HG02840 (cell line): Measurements from ENCODE around the gene LY86.

Experiments
- ATAC-seq: cut with Tn5 transposase; IDR thresholded peaks from one replicate; pipeline ENCODE4 v1.9.1; 2021; ENCODE audit warnings: mild to moderate bottlenecking, moderate library complexity, moderate number of reproducible peaks; ENCODE audit not compliant: unreplicated experiment, low FRiP score

Gene LY86

DNA sequence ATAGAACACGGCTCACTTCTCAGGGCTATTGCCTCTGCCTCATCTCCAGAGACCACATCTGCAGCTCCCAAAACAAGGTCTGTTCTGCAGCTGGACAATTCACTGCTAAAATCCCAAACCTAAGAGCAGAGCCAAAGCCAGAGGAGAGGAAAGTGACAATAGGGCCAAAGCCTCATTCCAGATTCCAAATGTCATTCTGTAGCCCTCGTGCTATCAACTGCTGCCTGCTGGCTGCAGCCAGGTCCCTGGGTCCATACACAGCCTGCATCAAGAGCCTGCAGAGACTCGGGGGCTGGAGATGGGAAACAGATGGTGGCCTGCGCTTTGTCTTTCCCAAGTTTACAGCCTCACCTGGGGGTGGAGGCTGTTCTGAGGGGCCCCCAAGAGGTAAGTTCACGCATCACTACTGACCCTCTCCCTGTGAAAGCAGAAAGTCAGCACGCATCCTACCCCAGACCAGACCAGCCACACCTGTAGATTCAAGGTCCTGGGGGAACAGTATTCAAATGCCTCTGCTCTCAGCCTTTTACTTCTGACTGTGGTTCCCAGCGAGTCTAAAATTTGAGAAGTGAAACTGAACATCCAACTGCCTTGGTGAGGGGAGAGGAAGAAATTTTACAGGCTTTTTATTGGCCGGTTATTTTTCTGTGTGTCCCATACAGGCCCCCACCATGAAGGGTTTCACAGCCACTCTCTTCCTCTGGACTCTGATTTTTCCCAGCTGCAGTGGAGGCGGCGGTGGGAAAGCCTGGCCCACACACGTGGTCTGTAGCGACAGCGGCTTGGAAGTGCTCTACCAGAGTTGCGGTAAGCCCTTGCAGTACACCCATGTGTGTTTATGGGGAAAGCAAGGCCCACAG, at the start of gene LY86:
Gene LY86 (plus strand): TSS at position 657 of the 860 bp plus-strand sequence. CDS start 15 bp downstream, at position 672.
- peak; percentile 45 for ATAC-seq

DNA sequence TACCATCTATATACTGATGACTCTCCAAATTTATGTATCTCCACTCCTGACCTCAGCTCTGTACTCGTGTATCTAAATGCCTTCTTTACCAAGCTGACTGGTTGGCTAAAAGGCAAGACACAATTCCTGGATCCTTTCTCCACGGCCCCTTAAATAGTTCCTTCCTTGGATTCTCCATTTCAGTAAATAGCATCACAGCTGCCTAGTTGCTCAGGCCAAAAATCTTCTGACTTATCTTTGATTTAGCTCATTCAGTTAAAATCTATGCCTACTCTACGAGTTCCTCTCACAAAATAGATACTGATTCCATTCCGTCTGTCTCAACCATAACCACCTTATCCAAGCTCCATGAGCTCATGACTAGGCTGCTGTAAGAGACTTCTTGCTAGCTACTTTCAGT, 49.5 kb upstream of the LY86 start:
- ATAC-seq, result no peak

DNA sequence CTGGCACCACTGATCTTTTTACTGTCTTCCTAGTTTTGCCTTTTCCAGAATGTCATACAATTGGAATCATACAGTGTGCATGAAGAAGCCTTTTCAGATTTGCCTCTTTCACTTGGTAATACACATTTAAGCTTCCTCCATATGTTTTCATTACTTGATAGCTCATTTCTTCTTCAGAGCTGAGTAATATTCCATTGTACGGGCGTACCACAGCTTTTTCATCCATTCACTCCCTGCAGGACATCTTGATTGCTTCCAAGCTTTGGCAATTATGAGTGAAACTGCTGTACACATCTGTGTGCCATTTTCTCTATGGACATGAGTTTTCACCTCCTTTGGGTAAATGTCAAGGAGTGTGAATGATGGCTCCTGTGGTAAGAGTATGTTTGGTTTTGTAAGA, 46.2 kb upstream of the LY86 start:
- no peak for ATAC-seq

DNA sequence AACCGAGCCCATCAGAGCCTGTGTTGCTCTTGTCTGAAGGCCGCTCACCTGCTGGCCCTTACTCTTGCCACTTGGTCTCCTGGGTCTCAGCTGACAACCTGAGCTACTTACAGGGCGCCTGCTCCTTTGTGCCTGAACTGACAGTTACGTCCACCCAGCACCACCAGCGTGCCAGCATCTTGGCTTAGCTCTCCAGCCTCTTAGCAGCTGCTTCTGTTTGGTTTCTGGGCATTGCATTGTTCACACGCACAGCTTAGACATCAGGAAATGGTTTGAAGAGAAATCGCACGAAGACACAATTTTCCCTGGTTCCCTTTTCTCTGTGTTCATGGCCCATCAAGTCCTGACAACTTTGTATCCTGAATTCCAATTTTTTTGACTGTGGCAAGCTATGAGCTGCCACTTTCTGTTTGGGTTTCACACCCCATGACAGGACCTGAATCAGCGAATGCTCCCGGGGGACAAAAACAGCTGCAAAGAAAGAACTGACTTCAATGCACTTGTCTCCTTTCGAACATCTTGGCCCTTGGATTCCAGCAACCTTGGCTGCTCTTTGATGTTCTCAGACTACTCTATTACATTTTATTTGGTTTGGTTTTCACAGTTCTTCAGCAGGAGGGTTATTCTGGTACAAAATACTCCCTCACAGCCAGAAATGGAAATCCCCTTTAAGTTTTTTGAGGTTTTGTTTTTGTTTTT, 45.2 kb upstream of the LY86 start:
- ATAC-seq, result no peak

DNA sequence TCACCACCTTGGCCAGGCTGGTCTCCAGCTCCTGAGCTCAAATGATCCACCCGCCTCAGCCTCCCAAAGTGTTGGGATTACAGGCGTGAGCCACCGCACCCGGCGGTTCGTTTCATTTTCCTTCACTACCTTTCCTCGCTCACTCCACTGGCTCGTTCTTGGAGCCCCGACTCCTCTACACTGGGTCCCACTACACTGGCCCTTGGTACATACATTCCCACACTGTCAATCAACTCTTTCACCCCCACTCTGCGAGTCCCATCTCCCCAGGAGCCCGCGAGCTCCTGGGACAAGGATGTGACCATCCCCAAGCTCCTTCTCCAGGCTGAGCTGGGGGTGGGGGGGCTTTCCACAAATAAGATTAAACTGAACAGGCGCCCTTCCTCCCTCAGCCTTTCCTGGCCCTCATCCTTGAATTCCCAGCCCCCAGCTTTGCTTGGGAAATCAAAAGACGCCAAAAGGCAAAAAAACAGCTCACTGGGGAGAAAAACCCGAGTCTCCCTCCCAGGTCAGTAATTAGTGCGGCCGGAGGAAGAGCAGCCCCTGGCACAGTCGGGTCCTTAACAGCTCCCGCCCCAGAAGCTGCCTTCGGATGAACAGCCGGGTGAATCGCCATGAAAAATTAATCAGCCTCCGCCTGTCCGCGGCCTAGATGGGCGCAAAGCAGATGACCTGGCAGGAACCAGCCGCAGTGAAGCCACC, 42.8 kb upstream of the LY86 start:
- ATAC-seq, result peak; percentile 12

DNA sequence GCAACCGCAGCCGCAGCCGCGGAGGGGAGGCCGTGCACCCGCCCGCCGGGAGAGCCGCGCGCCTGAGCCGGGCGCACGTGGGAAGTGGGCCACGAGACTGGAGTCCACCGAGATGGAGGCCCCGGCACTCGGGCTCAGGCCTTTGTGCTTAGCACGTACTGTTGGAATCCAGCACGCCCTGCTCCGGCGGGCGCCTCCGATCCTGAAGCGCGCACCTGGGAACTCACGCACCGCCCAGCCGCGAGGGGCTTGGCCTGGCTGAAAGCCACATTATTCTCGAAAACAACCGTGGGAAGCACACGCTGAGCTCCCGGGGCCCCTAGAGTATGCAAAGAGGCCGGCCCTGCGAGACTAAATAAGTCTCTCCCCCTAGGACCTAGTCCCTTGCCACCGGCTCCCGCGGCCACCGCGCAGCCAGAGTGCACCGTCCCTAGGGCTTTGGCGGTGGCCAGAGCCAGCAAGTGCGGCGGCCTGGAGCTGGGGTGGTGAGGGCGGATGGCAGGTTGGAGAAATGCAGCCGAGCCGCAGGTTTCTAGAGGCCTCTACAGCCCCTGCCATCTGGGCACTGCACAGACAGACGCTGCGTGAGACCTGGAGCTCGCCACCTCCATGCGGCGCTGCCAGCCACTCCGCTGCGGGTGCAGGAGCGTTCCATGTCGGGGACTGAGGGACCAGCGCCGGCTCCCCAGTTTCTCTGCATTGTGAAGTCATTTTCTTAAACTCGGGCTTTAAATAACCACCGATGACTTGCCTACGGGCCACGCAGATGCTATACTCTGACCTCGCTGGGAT, 42.0 kb upstream of the LY86 start:
- peak; percentile 38 for ATAC-seq

DNA sequence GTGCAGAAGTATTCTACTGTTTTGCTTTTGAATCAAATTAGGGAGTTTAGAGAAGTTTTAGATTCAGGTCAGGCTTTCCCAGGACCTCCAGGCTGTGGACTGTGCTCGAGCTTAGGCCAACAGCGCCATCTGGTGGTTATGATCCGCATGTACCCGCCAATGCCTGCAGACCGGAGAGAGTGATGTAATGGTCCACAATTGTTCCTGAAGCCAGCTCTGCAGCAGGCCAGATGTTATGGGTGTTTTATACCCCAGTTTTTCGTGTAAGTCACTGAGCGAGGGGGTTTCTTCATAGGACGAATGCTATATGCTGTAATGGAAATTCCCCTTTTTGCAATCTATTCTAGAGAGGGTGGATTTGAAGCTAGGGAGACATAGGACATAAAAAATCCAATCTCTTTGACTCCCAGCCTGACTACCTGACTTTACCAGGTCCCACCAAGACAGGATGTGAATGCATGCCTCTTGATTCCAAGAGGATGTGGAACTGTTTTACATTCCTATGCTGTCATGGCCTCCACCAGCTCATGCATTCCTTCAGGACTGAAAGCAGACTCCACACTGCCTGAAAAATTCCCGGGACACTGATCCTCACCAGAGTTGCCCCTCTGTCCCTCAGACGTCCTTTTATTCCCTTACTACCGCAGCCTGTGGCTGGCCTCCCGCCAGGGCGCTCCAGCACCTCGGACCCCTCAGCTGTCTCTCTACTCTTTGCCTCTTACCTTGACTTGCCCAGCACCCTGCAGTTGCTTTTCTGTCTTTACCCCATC, 41.2 kb upstream of the LY86 start:
- ATAC-seq, result peak; percentile 86

DNA sequence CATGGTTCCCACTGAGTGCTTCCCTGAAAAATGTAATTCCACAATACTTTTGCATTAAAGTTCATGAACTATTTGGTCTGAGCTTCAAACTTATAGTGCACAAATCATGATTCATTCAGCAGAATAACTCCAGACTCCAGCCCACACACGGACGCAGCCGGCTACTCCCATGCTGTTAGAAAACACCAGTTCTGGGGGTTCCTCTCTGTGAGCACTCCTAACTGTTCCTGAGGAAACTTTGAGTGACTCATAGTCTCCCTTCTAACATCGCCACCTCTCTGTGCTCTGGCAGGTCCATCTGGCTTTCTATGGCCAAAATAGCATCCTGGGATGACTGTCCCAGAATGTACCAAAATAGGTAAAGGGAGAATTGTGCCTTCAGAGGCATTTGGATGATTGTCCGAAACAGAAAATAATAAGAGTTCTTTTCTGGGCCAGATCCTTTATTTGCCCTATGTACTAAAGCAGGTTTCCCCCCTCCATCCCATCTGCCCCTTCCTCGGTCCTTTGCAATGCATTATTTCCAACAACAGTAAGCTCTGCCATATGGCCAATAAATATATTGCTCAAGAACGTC, 32.3 kb upstream of the LY86 start:
- no peak for ATAC-seq

DNA sequence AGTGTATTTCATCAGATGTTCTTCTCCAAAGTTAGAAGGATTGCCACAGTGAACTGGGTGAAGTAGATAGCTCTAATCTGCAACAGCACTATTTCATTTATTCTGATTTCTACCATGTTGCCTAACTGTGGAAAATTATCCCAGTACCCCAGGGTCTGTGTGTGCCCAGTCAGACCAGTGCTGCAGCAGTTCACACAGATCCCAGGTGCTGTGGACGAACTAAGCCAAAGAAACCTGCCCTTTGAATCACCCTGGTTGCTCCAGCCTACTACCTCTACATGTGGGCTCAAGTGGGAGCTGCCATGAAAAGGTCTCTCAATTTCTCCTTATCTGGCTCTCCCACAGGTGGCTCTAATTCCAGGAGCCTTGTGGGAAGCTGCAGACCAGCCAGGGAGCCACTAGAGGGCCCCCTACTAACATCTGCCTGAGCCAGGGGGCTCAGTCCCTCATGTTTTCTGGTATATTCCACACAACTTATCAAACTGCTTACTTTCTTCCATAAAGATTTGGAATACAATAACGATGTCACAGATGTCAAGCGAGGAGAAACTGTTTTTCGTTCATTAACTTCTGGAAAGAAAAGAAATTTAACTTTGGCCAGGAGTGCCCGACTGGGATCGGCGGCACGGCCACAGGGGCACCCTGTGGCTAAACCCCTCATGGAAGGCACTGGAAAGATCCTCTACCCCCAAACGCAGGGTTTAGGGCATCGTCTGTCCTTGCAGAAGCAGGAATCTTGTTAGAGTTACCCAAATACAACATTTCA, 31.6 kb upstream of the LY86 start:
- no peak for ATAC-seq

DNA sequence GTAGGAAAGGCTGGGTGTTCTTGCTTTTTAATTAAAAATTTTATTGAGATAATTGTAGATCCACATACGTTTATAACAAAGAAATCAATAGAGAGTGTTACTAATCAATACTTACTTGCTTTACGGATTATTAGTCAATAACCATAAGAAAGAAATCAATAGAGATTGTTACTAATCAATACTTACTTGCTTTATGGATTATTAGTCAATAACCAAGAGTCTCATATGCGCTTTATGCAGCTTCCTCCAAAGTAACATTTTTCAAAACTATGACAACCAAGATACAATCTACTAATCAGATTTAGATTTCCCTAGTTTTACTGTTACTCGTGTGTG, 31.0 kb upstream of the LY86 start:
- ATAC-seq, result no peak

DNA sequence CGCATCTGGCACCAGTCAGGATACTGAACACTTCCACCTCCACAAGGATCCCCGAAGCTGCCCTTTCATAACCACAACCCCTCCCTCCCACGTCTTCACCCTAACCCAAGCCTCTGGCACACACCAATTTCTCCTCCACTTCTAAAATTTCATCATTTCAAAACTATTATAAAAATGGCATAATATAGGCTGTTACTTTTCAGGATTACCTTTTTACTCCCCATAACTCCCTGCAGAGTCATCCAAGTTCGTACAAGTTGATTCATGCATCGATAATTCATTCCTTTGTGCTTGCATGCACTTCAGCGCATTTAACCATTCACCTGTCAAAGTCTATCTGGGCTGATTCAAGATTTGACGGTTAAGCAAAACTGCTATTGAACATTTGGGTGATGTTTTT, 30.6 kb upstream of the LY86 start:
- no peak for ATAC-seq

DNA sequence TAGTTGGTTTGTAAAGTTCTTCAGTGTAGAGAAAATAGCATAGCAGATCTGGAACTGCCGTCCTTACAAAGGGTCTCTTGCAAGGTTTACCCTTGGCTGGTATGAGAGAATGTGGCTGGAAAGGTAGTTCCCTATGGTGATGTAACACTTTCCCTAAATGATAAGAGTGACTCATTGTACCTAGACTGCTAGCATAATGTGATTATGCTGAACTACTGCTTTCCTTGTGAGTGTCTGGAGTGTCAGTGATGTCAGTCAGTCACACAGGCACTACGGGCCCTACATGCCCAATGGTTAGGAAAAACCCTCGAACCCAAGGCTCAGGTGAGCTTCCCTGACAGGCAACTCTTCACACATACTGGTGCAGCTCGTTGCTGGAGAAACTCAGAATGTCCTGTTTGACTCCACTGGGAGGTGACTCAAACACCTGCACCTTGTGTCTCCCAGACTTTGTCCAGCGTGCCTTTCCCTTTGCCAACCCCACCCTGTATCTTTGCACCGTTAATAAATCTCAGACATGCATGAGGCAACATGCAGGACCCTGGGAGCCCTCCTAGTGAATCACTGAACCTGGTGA, 28.4 kb upstream of the LY86 start:
- ATAC-seq, result no peak

DNA sequence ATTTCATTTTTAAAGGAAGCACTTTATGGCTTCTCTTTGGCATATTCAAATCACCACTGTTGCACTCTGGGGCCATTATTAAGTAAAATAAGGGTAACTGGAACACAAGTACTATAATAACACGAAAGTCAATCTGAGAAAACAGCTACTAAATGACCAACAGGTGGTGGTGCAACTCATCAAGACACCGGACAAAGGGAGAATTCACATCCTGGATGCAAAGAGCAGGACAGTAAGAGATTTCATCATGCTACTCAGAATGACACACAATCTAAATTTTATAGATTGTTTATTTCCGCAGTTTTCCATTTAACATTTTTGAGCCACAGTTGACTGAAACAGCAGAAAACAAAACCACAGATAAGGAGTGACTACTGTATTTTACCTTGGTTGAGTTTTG, 27.6 kb upstream of the LY86 start:
- no peak for ATAC-seq

DNA sequence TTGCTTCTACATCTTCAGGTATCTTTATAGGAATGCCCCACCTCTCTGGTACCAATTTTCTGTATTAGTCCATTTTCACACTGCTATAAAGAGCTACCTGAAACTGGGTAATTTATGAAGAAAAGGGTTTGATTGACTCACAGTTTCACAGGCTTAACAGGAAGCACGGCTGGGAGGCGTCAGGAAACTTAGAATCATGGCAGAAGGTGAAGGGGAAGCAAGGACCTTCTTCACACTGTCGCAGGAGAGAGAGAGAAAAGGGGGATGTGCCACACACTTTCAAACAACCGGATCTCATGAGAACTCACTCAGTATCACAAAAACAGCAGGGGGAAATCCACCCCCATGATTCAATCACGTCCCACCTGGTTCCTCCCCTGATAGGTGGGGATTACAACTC, 24.4 kb upstream of the LY86 start:
- ATAC-seq, result no peak

DNA sequence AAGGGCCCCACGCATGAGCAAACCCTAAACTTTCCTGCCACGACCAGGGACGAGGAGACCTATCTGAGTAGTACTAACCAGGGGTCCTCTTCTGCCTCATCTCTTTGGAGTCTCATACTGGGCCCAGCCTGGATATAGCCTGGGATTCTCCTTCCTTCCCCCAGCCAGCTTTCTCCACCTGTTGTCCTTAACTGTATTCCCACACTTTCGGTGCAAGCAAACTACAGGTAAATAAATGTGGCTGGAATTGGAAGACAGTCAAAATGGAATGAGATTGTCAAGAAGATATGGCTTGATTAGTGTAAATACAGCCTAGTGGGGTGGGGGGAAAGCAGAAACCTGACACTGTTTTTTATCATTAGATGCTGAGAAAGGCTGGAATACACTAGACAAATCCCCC, 23.5 kb upstream of the LY86 start:
- ATAC-seq, result no peak

DNA sequence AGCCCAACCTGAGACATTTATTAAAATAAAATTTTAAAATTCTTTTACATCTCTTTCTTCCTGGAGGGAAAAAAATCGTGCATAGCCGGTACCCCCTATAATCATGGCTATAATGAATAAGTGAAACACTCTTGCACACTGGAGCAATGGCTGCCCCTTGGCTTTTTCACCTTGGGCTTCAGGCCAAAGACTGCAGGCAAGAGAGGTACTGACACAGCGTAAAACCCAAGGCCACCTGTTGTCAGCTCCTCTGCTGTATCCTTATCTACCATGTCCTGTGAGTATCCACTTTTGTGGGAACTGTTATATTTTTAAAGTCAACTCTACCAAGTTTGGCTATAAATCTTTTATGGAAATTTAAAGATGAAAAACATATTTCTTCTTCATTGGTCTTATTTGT, 23.0 kb upstream of the LY86 start:
- no peak for ATAC-seq

DNA sequence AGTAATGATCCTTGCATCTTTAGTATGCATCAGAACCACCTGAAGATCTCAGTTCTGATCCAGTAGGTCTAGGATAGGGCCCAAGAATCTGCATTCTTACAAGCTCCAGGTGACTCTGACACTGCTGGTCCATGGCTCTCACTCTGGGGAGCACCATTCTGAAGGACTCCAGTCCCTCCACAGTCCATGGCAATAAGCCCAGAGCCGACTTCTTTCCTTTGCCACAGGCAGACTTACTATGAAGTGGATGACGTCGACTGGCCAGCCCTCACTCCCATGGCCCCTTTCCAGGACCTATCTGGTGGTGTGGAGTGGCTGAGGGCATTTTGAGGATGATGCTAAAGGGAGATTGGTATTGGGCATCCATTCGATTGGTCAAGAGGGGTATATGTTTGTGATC, 21.8 kb upstream of the LY86 start:
- ATAC-seq, result no peak

DNA sequence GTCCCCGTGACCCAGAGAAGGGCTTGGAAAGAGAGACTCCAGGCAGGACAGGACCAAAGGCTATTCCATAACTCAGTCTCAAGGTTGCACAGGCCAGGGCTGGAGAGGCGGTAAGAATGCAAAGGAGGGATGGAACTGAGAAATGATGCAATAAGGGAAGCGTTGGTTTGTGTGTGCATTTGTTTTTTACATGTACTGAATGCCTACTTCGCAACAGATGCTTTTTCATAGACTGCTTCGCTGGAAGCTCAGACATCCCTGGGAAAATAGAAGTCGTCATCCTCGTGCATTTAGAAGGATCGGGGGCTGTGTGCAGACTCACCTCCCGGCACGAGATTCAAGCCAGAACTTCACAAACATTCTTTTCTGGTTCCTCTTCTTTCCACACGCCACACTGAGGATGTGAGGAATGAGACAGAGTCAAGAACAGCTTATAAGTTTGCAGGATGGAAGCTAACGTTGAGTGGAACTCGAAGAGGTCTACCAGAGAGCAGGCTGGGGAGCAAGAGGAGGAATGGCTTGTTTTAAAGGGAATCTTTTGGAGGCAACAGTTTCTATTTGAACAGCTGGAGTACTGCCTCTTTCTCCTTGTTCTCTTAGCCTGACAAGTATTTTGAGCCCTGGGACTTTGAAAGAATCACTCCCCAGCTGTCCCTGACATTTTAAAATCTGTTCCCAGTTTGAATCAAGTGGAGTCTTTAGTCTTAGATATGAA, 19.3 kb upstream of the LY86 start:
- ATAC-seq, result no peak
